WTC11 (cell line): ENCODE results near the gene PBX4. TPM values are rescaled to one million over a fixed set of nuclear protein-coding genes. Genes with fewer than 3 reads are reported as not detected.

Source experiments
- ATAC-seq: fragments of 200-7000 bp; cut with Tn5 transposase; 2 replicates; pipeline ENCODE4 v1.10.0; 2021; ENCODE audit warnings: mild to moderate bottlenecking, moderate library complexity
- CTCF ChIA-PET: fragments of 300-600 bp; sonication (Branson Sonifier 250); formaldehyde crosslinking; loops from one replicate; lab custom pipeline; 2021; ENCODE audit warnings: antibody characterized with exemption; lab: Charles Lee
- POLR2A ChIA-PET: fragments of 350-600 bp; sonication (Branson Sonifier 250); formaldehyde crosslinking; loops from one replicate; lab custom pipeline; 2021; ENCODE audit warnings: antibody characterized with exemption; lab: Charles Lee
- DNase-seq: peaks from one replicate; pipeline ENCODE4 v3.0.0; 2021; ENCODE audit warnings: low spot score
- H3K27ac Mint-ChIP-seq: 2 replicates; pipeline ENCODE4 v1.8.0; 2021; ENCODE audit warnings: mixed read lengths
- H3K27me3 Mint-ChIP-seq: 2 replicates; pipeline ENCODE4 v1.8.0; 2021; ENCODE audit warnings: low read depth, mild to moderate bottlenecking, moderate library complexity, mixed read lengths
- H3K36me3 Mint-ChIP-seq: 2 replicates; pipeline ENCODE4 v1.8.0; 2021; ENCODE audit warnings: mixed read lengths
- H3K4me1 Mint-ChIP-seq: 2 replicates; pipeline ENCODE4 v1.8.0; 2022; ENCODE audit warnings: mixed read lengths
- H3K4me3 Mint-ChIP-seq: 2 replicates; pipeline ENCODE4 v1.8.0; 2021; ENCODE audit warnings: mild to moderate bottlenecking, moderate library complexity, mixed read lengths
- H3K9me3 Mint-ChIP-seq: 2 replicates; pipeline ENCODE4 v1.8.0; 2021; ENCODE audit warnings: mixed read lengths
- AFF4 ChIP-seq: sonication (generic); formaldehyde crosslinking; IDR thresholded peaks from 2 replicates; pipeline ENCODE4 v1.8.1; 2023; ENCODE audit warnings: mild to moderate bottlenecking, missing genetic modification reagents, borderline replicate concordance
- AR ChIP-seq: fragments of 250-450 bp; sonication (Bioruptor Pico); IDR thresholded peaks from 2 replicates; pipeline ENCODE4 v1.9.0; 2021; ENCODE audit warnings: mild to moderate bottlenecking
- E2F5 ChIP-seq: sonication (generic); formaldehyde crosslinking; IDR thresholded peaks from 2 replicates; pipeline ENCODE4 v1.8.1; 2022; ENCODE audit warnings: mild to moderate bottlenecking, moderate library complexity, missing genetic modification reagents
- ETV6 ChIP-seq: sonication (generic); formaldehyde crosslinking; IDR thresholded peaks from 2 replicates; pipeline ENCODE4 v1.8.1; 2022; ENCODE audit warnings: mild to moderate bottlenecking, missing genetic modification reagents
- FOXP1 ChIP-seq: sonication (generic); formaldehyde crosslinking; IDR thresholded peaks from 2 replicates; pipeline ENCODE4 v1.8.0; 2022; ENCODE audit warnings: missing genetic modification reagents, mild to moderate bottlenecking, moderate library complexity, borderline replicate concordance
- JUN ChIP-seq: sonication (generic); formaldehyde crosslinking; IDR thresholded peaks from 2 replicates; pipeline ENCODE4 v1.8.0; 2023; ENCODE audit warnings: mild to moderate bottlenecking, missing genetic modification reagents
- NR2C2 ChIP-seq: sonication (generic); formaldehyde crosslinking; IDR thresholded peaks from 2 replicates; pipeline ENCODE4 v1.8.0; 2022; ENCODE audit warnings: mild to moderate bottlenecking, missing genetic modification reagents
- PREB ChIP-seq: sonication (generic); formaldehyde crosslinking; IDR thresholded peaks from 2 replicates; pipeline ENCODE4 v1.8.1; 2022; ENCODE audit warnings: mild to moderate bottlenecking, missing genetic modification reagents, moderate library complexity, borderline replicate concordance
- SOX15 ChIP-seq: fragments of 250-450 bp; sonication (Bioruptor Pico); IDR thresholded peaks from 2 replicates; pipeline ENCODE4 v1.9.0; 2021; ENCODE audit warnings: mild to moderate bottlenecking
- TEAD1 ChIP-seq: sonication (generic); formaldehyde crosslinking; IDR thresholded peaks from 2 replicates; pipeline ENCODE4 v1.8.0; 2022; ENCODE audit warnings: mild to moderate bottlenecking, missing genetic modification reagents
- TEAD4 ChIP-seq: sonication (generic); formaldehyde crosslinking; IDR thresholded peaks from 2 replicates; pipeline ENCODE4 v1.8.0; 2022; ENCODE audit warnings: mild to moderate bottlenecking, missing genetic modification reagents
- USF2 ChIP-seq: sonication (generic); formaldehyde crosslinking; IDR thresholded peaks from 2 replicates; pipeline ENCODE4 v1.8.1; 2023; ENCODE audit warnings: mild to moderate bottlenecking, missing genetic modification reagents, moderate library complexity
- ZNF121 ChIP-seq: sonication (generic); formaldehyde crosslinking; IDR thresholded peaks from 2 replicates; pipeline ENCODE4 v1.8.0; 2023; ENCODE audit warnings: missing genetic modification reagents
- ZNF423 ChIP-seq: fragments of 250-450 bp; sonication (Bioruptor Pico); IDR thresholded peaks from 2 replicates; pipeline ENCODE4 v2.1.2; 2022; ENCODE audit warnings: mild to moderate bottlenecking, moderate library complexity
- ZNF512 ChIP-seq: sonication (generic); formaldehyde crosslinking; IDR thresholded peaks from 2 replicates; pipeline ENCODE4 v1.8.1; 2022; ENCODE audit warnings: missing genetic modification reagents, borderline replicate concordance
- total RNA-seq: library from RNA; stranded (reverse); gene quantifications from 3 replicates; pipeline ENCODE4 v1.2.3, GENCODE V29; 2021
- TF ChIP-seq, protein P1 (sequence below): sonication (generic); formaldehyde crosslinking; IDR thresholded peaks from 2 replicates; pipeline ENCODE4 v1.8.1; 2022; ENCODE audit warnings: low read depth, missing genetic modification reagents, borderline replicate concordance
- TF ChIP-seq, protein P2 (sequence below): fragments of 250-450 bp; sonication (Bioruptor Pico); IDR thresholded peaks from 2 replicates; pipeline ENCODE4 v1.9.0; 2021; ENCODE audit warnings: moderate library complexity, mild to moderate bottlenecking, inconsistent platforms, borderline replicate concordance

The PBX4 gene
- total RNA-seq, 1 experiment from 2014 or later, result 3.2 TPM

- H3K4me1 Mint-ChIP-seq, result no peaks in the 10 kb centered on the region
- no peak for ATAC-seq
- H3K36me3 Mint-ChIP-seq, result peaks cover 26% of the 10 kb centered on the region
- TF ChIP-seq ZNF423 (no peak), USF2 (CRISPR knock-in tag) (no peak), E2F5 (CRISPR knock-in tag) (no peak), PREB (CRISPR knock-in tag) (no peak), AR (CRISPR knock-in tag) (no peak), ETV6 (no peak), SOX15 (CRISPR knock-in tag) (no peak), TEAD4 (CRISPR knock-in tag) (no peak), NR2C2 (CRISPR knock-in tag) (no peak), AFF4 (CRISPR knock-in tag) (no peak), JUN (no peak)
- TF ChIP-seq, protein P1, sequence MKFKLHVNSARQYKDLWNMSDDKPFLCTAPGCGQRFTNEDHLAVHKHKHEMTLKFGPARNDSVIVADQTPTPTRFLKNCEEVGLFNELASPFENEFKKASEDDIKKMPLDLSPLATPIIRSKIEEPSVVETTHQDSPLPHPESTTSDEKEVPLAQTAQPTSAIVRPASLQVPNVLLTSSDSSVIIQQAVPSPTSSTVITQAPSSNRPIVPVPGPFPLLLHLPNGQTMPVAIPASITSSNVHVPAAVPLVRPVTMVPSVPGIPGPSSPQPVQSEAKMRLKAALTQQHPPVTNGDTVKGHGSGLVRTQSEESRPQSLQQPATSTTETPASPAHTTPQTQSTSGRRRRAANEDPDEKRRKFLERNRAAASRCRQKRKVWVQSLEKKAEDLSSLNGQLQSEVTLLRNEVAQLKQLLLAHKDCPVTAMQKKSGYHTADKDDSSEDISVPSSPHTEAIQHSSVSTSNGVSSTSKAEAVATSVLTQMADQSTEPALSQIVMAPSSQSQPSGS, result no peak
- TF ChIP-seq, protein P2, sequence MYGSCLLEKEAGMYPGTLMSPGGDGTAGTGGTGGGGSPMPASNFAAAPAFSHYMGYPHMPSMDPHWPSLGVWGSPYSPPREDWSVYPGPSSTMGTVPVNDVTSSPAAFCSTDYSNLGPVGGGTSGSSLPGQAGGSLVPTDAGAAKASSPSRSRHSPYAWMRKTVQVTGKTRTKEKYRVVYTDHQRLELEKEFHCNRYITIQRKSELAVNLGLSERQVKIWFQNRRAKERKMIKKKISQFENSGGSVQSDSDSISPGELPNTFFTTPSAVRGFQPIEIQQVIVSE (CRISPR knock-in tag), result no peak
- TF ChIP-seq, all 79 proteins: peak for 0
- Mint-ChIP-seq H3K9me3 (no peaks in the 10 kb centered on the region), H3K4me3 (no peak overlapping the region), H3K27ac (no peak overlapping the region), H3K27me3 (no peaks in the 10 kb centered on the region)
- ChIA-PET POLR2A (no interaction called here), CTCF (interaction anchor here (1.0 kb wide), 1 partner anchor 8 kb away, joined by 4 read pairs; no protein-coding TSS in a partner anchor)
- no peak for DNase-seq
These were observed 94.4 kb downstream of the PBX4 start for GRCh38 chr19:19524053-19524452.

GRCh38 chr19:19523177-19523576, 95.3 kb downstream of the PBX4 start:
- ATAC-seq, result no peak
- H3K4me1 Mint-ChIP-seq, result no peaks in the 10 kb centered on the region
- no peaks in the 10 kb centered on the region for H3K27me3 Mint-ChIP-seq
- ChIA-PET POLR2A (no interaction called here), CTCF (interaction anchor here (1.0 kb wide), 1 partner anchor 9 kb away, joined by 4 read pairs; no protein-coding TSS in a partner anchor)
- DNase-seq, result no peak
- H3K9me3 Mint-ChIP-seq, result no peaks in the 10 kb centered on the region
- 0 out of 2 replicates have a peak overlapping the region, but pooled peaks have one; percentile 12 for H3K27ac Mint-ChIP-seq
- H3K4me3 Mint-ChIP-seq, result no peak overlapping the region
- TF ChIP-seq FOXP1 (CRISPR knock-in tag) (no peak), ZNF121 (CRISPR knock-in tag) (peak; percentile 70), TEAD1 (CRISPR knock-in tag) (no peak), ZNF512 (no peak), AFF4 (CRISPR knock-in tag) (no peak)
- peaks cover 27% of the 10 kb centered on the region for H3K36me3 Mint-ChIP-seq
